RWPE2 (cell line): ENCODE measurements around the gene SDCBP2.
"Not testable (repeated sequence)": the region's sequence is repeated elsewhere in the genome, so short reads cannot be mapped to it uniquely, and the experiment has no call there.

Experiments
- ATAC-seq: fragments of 200-7000 bp; cut with Tn5 transposase; 3 replicates; pipeline ENCODE4 v1.9.1; 2021; ENCODE audit warnings: low read depth
- DNase-seq: peaks from one replicate; pipeline ENCODE4 v3.0.0-alpha.2; 2020; ENCODE audit warnings: low spot score
- H3K27ac ChIP-seq: fragments of 450-650 bp; 2 replicates; pipeline ENCODE4 v1.5.1; 2017; ENCODE audit warnings: mild to moderate bottlenecking; ENCODE audit not compliant: poor library complexity, severe bottlenecking
- H3K27me3 ChIP-seq: fragments of 250-450 bp; sonication (Bioruptor Pico); 2 replicates; pipeline ENCODE4 v1.5.1; 2021; ENCODE audit warnings: mild to moderate bottlenecking, moderate library complexity; ENCODE audit not compliant: insufficient read depth, poor library complexity, severe bottlenecking
- H3K36me3 ChIP-seq: fragments of 250-450 bp; sonication (Bioruptor Pico); 2 replicates; pipeline ENCODE4 v1.5.1; 2020; ENCODE audit warnings: low read depth, mild to moderate bottlenecking, moderate library complexity
- H3K4me1 ChIP-seq: fragments of 250-450 bp; sonication (Bioruptor Pico); 2 replicates; pipeline ENCODE4 v1.5.1; 2021; ENCODE audit warnings: mild to moderate bottlenecking, moderate library complexity; ENCODE audit not compliant: insufficient read depth, poor library complexity, severe bottlenecking
- H3K4me3 ChIP-seq: fragments of 250-450 bp; sonication (Bioruptor Pico); 2 replicates; pipeline ENCODE4 v1.5.1; 2021; ENCODE audit warnings: mild to moderate bottlenecking, moderate library complexity; ENCODE audit not compliant: severe bottlenecking
- H3K9me3 ChIP-seq: fragments of 250-450 bp; sonication (Bioruptor Pico); 2 replicates; pipeline ENCODE4 v1.5.1; 2021; ENCODE audit warnings: mild to moderate bottlenecking, moderate library complexity; ENCODE audit not compliant: severe bottlenecking
- TF ChIP-seq, protein P1 (sequence below): fragments of 450-650 bp; IDR thresholded peaks from one replicate; pipeline ENCODE4 v1.5.1; 2017; ENCODE audit warnings: mild to moderate bottlenecking, moderate library complexity; ENCODE audit not compliant: poor library complexity, severe bottlenecking

SDCBP2 gene

DNA sequence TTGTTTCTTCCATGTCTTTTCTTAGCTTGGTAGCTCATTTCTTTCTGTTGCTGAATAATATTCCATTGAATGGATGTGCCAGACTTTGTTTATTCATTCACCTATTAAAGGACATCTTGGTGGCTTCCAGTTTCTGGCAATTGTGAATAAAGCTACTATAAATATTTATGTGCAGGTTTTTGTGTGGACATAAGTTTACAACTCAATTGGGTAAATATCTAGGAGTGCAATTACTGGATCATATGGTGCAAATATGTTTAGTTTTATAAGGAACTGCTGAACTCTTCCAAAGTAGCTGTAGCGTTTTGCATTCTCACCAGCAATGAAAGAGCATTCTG, 16.8 kb upstream of the SDCBP2 start:
- Histone ChIP-seq H3K36me3 (peaks cover 8% of the 10 kb centered on the region), H3K27me3 (no peaks in the 10 kb centered on the region), H3K27ac (no peak overlapping the region), H3K9me3 (no peaks in the 10 kb centered on the region), H3K4me1 (no peaks in the 10 kb centered on the region), H3K4me3 (no peak overlapping the region)
- ATAC-seq (no peak), DNase-seq (no peak)
- TF ChIP-seq, protein P1, sequence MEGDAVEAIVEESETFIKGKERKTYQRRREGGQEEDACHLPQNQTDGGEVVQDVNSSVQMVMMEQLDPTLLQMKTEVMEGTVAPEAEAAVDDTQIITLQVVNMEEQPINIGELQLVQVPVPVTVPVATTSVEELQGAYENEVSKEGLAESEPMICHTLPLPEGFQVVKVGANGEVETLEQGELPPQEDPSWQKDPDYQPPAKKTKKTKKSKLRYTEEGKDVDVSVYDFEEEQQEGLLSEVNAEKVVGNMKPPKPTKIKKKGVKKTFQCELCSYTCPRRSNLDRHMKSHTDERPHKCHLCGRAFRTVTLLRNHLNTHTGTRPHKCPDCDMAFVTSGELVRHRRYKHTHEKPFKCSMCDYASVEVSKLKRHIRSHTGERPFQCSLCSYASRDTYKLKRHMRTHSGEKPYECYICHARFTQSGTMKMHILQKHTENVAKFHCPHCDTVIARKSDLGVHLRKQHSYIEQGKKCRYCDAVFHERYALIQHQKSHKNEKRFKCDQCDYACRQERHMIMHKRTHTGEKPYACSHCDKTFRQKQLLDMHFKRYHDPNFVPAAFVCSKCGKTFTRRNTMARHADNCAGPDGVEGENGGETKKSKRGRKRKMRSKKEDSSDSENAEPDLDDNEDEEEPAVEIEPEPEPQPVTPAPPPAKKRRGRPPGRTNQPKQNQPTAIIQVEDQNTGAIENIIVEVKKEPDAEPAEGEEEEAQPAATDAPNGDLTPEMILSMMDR, result no peak

DNA sequence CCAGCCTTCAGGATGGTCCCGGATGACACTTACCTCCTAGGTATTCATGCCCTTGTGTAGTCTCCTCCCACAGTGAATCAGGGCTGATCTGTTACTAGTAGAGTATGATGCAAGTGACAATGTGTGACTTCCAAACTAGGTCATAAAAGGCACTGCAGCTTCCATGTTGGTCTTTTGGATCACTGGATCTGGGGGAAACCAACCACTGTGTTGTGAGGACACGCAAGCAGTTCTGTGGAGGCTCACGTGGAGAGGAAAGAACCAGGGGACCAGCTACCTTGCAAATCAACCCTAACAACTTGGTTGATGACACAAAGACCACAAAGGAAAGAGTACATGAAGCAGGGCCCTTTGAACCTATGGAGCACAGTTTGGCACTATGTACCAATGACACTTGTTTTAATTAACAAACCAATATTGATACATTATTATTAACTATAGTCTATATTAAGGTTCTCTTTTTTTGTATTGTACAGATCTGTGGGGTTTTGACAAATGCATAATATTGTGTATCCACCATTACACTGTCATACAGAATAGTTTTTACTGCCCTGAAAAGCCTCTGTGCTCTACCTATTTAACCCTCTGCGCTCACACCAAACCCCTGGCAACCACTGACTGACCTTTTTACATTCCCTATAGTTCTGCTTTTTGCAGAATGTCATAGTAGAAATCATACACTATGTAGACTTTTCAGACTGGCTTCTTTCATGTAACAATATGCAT, 16.3 kb upstream of the SDCBP2 start:
- no peak for DNase-seq
- TF ChIP-seq, protein P1, result no peak
- peaks cover 3% of the 10 kb centered on the region for H3K36me3 ChIP-seq
- H3K4me3 ChIP-seq, result no peak overlapping the region
- H3K27ac ChIP-seq, result no peak overlapping the region
- no peaks in the 10 kb centered on the region for H3K27me3 ChIP-seq
- H3K4me1 ChIP-seq, result no peaks in the 10 kb centered on the region
- no peak for ATAC-seq
- H3K9me3 ChIP-seq, result no peaks in the 10 kb centered on the region

DNA sequence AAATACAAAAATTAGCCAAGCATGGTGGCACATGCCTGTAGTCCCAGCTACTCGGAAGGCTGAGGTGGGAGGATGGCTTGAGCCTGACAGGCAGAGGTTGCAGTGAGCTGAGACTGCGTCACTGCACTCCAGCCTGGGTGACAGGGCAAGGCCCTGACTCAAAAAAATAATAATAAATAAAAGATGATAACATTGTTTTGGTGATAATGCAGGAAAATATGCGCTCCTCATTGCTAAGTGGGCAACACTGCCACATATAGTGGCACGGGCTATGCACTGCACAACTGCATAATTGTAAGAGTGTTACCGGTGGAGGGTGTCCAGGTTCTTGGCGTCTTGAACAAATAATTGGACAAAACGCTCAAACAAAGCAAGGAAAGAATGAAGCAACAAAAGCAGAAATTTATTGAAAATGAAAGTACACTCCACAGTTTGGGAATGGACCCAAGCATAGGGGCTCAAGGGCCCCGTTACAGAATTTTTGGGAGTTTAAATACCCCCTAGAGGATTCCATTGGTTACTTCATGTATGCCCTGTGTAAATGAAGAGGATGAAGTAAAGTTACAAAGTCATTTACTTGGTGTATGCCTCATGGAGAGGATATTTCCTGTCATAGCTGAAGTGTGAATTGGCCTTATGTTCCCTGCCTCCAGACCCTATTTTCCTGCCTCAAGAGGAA, 14.6 kb upstream of the SDCBP2 start:
- H3K4me1 ChIP-seq, ATAC-seq, H3K27me3 ChIP-seq, H3K36me3 ChIP-seq, H3K9me3 ChIP-seq, DNase-seq, H3K4me3 ChIP-seq, H3K27ac ChIP-seq: not testable (repeated sequence)

DNA sequence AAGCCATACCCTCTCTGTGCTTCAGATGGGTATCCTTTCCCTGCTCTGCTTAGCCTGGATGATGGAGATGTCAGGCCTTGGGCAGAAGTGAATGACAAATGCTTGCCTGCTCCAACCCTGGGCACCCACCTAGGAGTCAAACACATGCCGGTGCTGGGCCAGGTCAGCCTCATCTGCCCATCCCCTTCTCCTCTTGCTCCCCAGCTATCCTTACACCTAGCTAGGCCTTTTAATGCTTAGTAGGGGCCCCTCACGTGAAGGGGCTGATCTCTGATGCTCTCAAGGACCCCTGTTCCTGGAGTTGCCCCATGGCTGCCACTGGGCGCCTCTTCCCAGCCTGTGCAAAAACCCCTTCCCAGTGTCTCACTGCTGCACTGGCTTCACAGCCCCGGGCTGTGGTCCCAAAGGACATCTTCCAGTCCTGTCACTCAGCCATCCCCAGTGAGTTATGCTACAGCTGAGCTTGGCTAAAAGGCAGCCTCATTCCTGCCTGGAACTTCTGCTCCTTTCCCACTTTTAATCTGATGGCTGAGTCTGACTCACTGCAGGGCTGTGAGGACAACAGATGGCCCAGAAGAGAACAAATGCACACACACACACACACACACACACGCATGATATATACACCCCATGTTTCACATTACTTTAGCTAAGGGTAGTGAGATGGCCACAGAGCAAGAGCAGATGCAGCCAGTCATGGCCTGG, 12.8 kb upstream of the SDCBP2 start:
- Histone ChIP-seq H3K4me1 (peaks cover 8% of the 10 kb centered on the region), H3K4me3 (no peak overlapping the region), H3K27ac (no peak overlapping the region), H3K36me3 (no peaks in the 10 kb centered on the region), H3K9me3 (no peaks in the 10 kb centered on the region), H3K27me3 (no peaks in the 10 kb centered on the region)
- no peak for DNase-seq
- TF ChIP-seq, protein P1, result no peak
- peak; percentile 7; the same call in 1 of the 3 replicates for ATAC-seq

DNA sequence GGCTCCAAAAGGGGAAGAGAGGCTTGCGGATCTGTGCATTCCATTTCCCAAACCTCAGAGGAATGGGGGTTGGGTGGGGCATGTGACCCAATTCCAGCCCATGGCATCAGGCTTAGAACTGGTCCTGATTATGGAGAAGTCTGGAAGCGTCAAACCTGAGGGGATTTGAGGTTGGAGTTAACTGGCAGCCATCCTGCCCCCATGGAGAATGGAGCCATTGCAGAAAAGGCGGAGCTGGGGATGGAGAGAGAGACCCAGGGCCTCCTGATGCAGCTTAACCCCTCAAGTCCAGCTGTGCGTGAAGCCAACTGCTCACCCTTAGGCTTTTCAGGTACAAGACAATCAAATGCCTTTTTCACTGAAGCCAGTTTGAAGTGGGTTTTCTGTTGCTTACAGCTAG, 9.9 kb upstream of the SDCBP2 start:
- no peak for ATAC-seq
- H3K27me3 ChIP-seq, result no peaks in the 10 kb centered on the region

More for the DNA sequence above, 9.9 kb upstream of the SDCBP2 start:
- Histone ChIP-seq H3K4me3 (no peak overlapping the region), H3K36me3 (no peaks in the 10 kb centered on the region; the same call in 1 of the 2 replicates), H3K9me3 (no peaks in the 10 kb centered on the region), H3K27ac (no peak overlapping the region), H3K4me1 (peaks cover 13% of the 10 kb centered on the region)
- TF ChIP-seq, protein P1, result no peak
- no peak for DNase-seq
